OCI-LY3 (cell line): Measurements from ENCODE around the gene HECTD1.

ENCODE experiments used
- EZH2phosphoT487 ChIP-seq: fragments of 200-600 bp; shearing (Covaris generic); IDR thresholded peaks from 2 replicates; pipeline ENCODE4 v1.6.1; 2018; ENCODE audit warnings: antibody characterized with exemption, mixed run types, low read depth
- TF ChIP-seq, protein P1 (sequence below): fragments of 200-600, 300-600 bp; sonication (generic); IDR thresholded peaks from 2 replicates; pipeline ENCODE4 v1.5.1; 2014; ENCODE audit warnings: antibody characterized with exemption, low read length, low read depth

DNA sequence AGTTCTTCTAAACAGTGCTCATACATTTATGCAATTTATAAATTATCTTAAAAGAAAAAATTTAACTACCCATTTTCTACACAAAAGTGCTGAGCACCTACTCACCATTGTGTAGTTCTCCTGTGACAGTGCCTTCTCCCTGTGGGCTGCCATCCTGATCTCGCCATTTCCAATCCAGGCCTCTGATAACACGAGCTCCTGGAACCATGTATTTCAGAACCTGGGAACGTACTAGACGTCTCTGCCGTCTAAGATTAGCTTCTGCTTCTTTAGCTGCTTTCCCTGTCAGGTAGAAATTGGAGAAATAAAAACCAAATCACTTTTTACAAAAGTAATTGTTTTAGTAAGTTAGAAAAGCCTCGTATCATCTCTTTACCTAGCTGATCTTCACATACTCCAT is 74.5 kb downstream of the HECTD1 start:
- TF ChIP-seq, protein P1, sequence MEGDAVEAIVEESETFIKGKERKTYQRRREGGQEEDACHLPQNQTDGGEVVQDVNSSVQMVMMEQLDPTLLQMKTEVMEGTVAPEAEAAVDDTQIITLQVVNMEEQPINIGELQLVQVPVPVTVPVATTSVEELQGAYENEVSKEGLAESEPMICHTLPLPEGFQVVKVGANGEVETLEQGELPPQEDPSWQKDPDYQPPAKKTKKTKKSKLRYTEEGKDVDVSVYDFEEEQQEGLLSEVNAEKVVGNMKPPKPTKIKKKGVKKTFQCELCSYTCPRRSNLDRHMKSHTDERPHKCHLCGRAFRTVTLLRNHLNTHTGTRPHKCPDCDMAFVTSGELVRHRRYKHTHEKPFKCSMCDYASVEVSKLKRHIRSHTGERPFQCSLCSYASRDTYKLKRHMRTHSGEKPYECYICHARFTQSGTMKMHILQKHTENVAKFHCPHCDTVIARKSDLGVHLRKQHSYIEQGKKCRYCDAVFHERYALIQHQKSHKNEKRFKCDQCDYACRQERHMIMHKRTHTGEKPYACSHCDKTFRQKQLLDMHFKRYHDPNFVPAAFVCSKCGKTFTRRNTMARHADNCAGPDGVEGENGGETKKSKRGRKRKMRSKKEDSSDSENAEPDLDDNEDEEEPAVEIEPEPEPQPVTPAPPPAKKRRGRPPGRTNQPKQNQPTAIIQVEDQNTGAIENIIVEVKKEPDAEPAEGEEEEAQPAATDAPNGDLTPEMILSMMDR: no peak
- no peak for TF ChIP-seq EZH2phosphoT487
